ENCODE measurements around the gene PERM1.

The PERM1 gene

DNA sequence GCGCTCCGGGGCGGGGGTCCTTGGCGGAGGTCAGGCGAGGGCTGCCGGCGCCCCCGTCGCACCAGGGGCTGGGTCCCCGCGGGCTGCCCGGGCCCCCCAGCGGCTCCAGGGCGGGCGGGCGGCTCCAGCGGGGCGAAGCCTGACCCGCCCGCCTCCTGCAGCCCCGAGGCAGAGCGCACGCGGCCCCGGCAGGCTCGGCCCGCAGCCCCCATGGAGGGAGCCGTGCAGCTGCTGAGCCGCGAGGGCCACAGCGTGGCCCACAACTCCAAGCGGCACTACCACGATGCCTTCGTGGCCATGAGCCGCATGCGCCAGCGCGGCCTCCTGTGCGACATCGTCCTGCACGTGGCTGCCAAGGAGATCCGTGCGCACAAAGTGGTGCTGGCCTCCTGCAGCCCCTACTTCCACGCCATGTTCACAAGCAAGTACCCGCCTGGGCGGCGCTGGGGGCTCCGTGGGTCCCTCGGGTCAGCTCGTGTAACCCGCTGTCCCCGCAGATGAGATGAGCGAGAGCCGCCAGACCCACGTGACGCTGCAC, 20.7 kb downstream of the PERM1 start:
- FAIRE-seq = no peak
- no peak for DNase-seq (ENCODE audit: insufficient read length, low spot score)
- TF ChIP-seq, protein P1, sequence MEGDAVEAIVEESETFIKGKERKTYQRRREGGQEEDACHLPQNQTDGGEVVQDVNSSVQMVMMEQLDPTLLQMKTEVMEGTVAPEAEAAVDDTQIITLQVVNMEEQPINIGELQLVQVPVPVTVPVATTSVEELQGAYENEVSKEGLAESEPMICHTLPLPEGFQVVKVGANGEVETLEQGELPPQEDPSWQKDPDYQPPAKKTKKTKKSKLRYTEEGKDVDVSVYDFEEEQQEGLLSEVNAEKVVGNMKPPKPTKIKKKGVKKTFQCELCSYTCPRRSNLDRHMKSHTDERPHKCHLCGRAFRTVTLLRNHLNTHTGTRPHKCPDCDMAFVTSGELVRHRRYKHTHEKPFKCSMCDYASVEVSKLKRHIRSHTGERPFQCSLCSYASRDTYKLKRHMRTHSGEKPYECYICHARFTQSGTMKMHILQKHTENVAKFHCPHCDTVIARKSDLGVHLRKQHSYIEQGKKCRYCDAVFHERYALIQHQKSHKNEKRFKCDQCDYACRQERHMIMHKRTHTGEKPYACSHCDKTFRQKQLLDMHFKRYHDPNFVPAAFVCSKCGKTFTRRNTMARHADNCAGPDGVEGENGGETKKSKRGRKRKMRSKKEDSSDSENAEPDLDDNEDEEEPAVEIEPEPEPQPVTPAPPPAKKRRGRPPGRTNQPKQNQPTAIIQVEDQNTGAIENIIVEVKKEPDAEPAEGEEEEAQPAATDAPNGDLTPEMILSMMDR (IDR thresholded peaks at IDR 0.05; ENCODE audit: insufficient read depth, missing control alignments) = no peak

- TF ChIP-seq, protein P1 (IDR thresholded peaks at IDR 0.05; ENCODE audit: insufficient read depth, missing control alignments) = no peak
- DNase-seq (ENCODE audit: insufficient read length, low spot score) (peak; percentile 53), FAIRE-seq (no peak)
Observed at GRCh38 chr1:960363-961131, 21.3 kb downstream of the PERM1 start, which contains the start of gene KLHL17. Gene KLHL17, plus strand, starts transcription at chr1:960584. Its CDS starts 110 bp downstream, at chr1:960694.

- TF ChIP-seq, protein P1 (IDR thresholded peaks at IDR 0.05; ENCODE audit: insufficient read depth, missing control alignments) = no peak
- no peak for DNase-seq (ENCODE audit: insufficient read length, low spot score)
- no peak for FAIRE-seq
Observed at GRCh38 chr1:959731-960362, 22.0 kb downstream of the PERM1 start.

DNA sequence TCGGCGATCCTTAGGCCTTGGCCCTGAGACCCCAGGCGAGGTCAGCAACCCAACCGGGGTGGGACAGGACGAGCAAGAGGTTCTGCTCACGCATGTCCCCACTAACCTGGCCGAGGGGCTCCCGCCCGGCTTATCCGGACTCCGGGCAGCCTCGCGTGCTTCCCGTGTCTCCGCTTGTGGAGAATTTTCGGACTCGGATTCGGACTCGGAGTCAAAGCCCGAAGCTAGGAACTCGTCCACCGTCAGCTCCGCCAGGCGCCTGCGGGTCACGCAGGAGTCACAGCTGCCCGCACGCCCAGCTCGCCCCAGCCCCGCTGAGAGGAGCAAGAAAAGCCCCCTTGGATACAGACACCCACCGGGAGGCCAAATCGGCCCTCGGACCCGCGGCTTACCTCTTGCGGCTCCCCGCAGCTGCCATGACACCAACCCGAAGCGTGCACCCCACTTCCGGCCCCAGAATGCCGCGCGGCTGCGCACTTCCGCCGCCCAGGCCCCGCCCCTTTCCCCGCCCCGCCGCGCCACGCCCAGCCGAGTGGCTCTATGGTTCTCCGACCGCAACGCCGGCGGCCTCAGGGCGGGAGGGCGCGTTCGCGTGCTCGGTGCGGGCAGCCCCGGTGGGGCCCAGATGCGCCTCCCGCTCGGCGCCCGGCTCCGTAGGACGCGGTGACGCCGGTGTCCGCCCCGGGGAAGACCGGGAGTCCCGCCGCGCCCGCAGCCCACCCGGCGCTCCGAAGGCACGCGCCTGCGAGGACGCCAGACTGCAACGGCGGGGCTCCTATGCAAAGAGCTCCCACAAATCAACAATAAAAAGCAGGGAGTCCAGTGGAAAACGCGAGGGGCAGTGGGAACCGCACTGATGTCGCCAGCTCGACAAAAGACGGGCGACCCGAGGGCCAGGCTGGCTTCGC, 22.8 kb downstream of the PERM1 start, which contains the start of gene NOC2L:
TSS of gene NOC2L (minus strand) at position 434 of the 908 bp plus-strand sequence. CDS start at position 418, 16 bp downstream.
- peak; percentile 54 for DNase-seq (ENCODE audit: insufficient read length, low spot score)
- TF ChIP-seq, protein P1 (IDR thresholded peaks at IDR 0.05; ENCODE audit: insufficient read depth, missing control alignments) = no peak
- no peak for FAIRE-seq

DNA sequence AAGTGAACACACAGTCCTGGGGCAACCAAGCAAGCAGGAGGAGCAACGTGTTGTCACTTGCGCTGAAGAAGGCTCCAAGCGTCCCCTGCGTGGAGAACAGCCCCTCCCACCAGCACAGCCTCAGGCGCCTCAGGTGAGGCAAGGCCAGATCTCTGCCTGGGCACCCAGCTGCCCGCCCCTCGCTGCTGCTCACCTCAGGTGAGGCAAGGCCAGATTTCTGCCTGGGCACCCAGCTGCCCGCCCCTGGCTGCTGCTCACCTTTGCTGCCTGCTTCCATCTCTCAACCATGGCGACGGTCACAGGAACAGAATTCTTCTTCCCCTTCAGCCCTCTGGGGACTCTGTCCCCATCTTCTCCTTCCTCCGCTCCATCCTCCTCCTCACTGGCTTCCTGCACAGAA, 25.3 kb downstream of the PERM1 start:
- TF ChIP-seq, protein P1 (IDR thresholded peaks at IDR 0.05; ENCODE audit: insufficient read depth, missing control alignments) = no peak
- no peak for DNase-seq (ENCODE audit: insufficient read length, low spot score)
- no peak for FAIRE-seq

DNA sequence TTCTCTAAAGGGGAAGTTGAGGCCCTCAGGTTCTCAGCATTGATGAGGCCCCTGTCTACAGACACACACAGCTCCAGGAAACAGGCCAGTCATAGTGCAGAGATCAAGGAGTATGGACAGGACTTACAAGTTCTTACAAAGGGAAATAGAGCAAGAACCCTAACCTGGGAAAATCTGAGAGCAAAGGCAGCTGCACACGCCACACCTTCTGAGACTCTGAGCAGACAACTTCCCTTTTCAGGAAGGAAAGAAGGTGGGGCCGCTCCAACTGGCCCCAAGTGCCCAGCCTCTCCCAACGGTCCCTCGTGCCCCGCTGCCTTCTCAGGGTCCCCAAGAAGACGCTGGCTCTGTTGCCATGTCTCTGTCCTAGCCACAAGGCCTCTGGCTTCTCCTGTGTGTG, 26.4 kb downstream of the PERM1 start:
- DNase-seq (ENCODE audit: insufficient read length, low spot score) (no peak), FAIRE-seq (no peak)
- TF ChIP-seq, protein P1 (IDR thresholded peaks at IDR 0.05; ENCODE audit: insufficient read depth, missing control alignments) = no peak

Measured in D721Med (cell line).